Suprapubic skin (tissue), 4 donors: ENCODE measurements around the gene ASB10. TPM values are rescaled to one million over a fixed set of nuclear protein-coding genes. Genes with fewer than 3 reads are reported as not detected.

Experiments used
- DNase-seq, 2 donors: peaks; one replicate each; pipeline ENCODE4 v3.0.0-alpha.2; 2019; ENCODE audit warnings: low spot score in 2 of 2
- H3K27ac ChIP-seq: fragments of 200-600 bp; sonication (generic); one replicate; pipeline ENCODE4 v1.5.1; 2019
- H3K27me3 ChIP-seq: fragments of 200-600 bp; sonication (generic); one replicate; pipeline ENCODE4 v1.5.1; 2019
- H3K36me3 ChIP-seq: fragments of 200-600 bp; sonication (generic); one replicate; pipeline ENCODE4 v1.5.1; 2019
- H3K4me1 ChIP-seq: fragments of 200-600 bp; sonication (generic); one replicate; pipeline ENCODE4 v1.5.1; 2019
- H3K4me3 ChIP-seq: fragments of 200-600 bp; sonication (generic); one replicate; pipeline ENCODE4 v1.5.1; 2019; ENCODE audit warnings: mild to moderate bottlenecking
- H3K9me3 ChIP-seq: fragments of 200-600 bp; sonication (generic); one replicate; pipeline ENCODE4 v1.5.1; 2019
- CTCF ChIP-seq, 2 donors: fragments of 200-600 bp in 1 of 2; fragments of 450-650 bp in 1 of 2; sonication (generic) in 1 of 2; IDR thresholded peaks; one replicate each; pipeline ENCODE4 v1.5.1; 2016 to 2019; ENCODE audit warnings: antibody characterized with exemption in 2 of 2, mild to moderate bottlenecking in 1 of 2, moderate library complexity in 1 of 2
- EP300 ChIP-seq: sonication (generic); formaldehyde crosslinking; IDR thresholded peaks from one replicate; pipeline ENCODE4 v1.6.1; 2017; ENCODE audit warnings: antibody characterized with exemption
- POLR2A ChIP-seq, 2 donors: fragments of 450-650 bp; IDR thresholded peaks; one replicate each; pipeline ENCODE4 v1.6.1; 2017; ENCODE audit warnings: antibody characterized with exemption in 2 of 2, mild to moderate bottlenecking in 2 of 2, moderate library complexity in 2 of 2
- POLR2AphosphoS5 ChIP-seq, 3 donors: sonication (generic); formaldehyde crosslinking; IDR thresholded peaks; one replicate each; pipeline ENCODE4 v1.6.1; 2017; ENCODE audit warnings: antibody characterized with exemption in 3 of 3
- WGBS: methylation state at CpG from one replicate; pipeline ENCODE4 v1.1.5; 2018; 5-methylcytosine and 5-hydroxymethylcytosine counted together
- total RNA-seq, 4 donors: library from RNA; depleted of rRNA; stranded (reverse); fragments of >200 nt; gene quantifications; one replicate each; pipeline ENCODE4 v1.1.0, GENCODE V29; 2016

ASB10 gene
- total RNA-seq, 4 donors from 2014 or later = not detected

- H3K4me1 ChIP-seq = peaks cover 31% of the 10 kb centered on the region
- no peaks in the 10 kb centered on the region for H3K9me3 ChIP-seq
- no peak overlapping the region for H3K27ac ChIP-seq
- no peaks in the 10 kb centered on the region for H3K27me3 ChIP-seq
- peaks cover 79% of the 10 kb centered on the region for H3K36me3 ChIP-seq
- WGBS = 82% methylated on average over 8 of the region's 8 CpGs
- DNase-seq = no peak
- TF ChIP-seq POLR2A (IDR thresholded peaks at IDR 0.05) = no peak
- no peak for TF ChIP-seq POLR2AphosphoS5 (IDR thresholded peaks at IDR 0.05)
- TF ChIP-seq CTCF (IDR thresholded peaks at IDR 0.05) = no peak
- no peak for TF ChIP-seq EP300
- no peak overlapping the region for H3K4me3 ChIP-seq
Measured at GRCh38 chr7:151128716-151129115, 58.3 kb downstream of the ASB10 start.

GRCh38 chr7:151128144-151128543 is 58.9 kb downstream of the ASB10 start:
- no peaks in the 10 kb centered on the region for H3K27me3 ChIP-seq
- H3K4me1 ChIP-seq = peaks cover 31% of the 10 kb centered on the region
- WGBS = 84% methylated on average over 14 of the region's 14 CpGs

DNA sequence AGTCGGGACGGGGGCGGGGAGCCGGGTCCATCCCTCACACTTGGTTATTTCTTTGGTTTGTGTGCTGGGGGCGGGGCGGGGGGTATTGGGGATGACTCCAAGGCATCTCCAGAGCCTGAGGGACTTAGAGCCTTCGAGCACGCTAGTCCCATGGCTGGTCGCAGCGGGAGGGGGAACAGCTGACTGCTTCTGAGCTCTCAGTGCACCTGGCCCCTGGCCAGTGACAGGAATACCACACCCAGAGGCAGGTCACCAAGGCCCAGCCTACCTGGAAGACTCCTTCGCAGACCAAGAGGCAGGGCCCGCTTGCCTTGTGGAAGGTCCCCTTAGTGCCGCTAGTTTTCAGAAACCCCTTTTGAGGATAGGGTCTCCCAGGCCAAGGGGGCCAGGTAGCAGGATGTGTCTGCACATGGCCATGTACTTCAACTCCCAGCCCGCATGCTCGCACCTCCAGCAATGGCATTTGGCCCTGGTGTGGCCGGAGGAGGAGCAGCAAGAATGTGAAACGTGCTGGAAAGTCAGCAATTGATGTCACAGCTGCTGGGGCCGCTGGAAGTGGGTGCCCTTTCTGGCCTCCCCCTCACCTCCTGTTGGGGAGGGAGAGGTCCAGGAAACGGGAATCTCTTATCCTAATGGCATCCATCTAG is 60.4 kb downstream of the ASB10 start:
- DNase-seq = no peak
- H3K4me1 ChIP-seq = peaks cover 31% of the 10 kb centered on the region
- H3K9me3 ChIP-seq = no peaks in the 10 kb centered on the region
- H3K36me3 ChIP-seq = peaks cover 78% of the 10 kb centered on the region
- no peaks in the 10 kb centered on the region for H3K27me3 ChIP-seq
- TF ChIP-seq POLR2AphosphoS5 (IDR thresholded peaks at IDR 0.05) (no peak), POLR2A (IDR thresholded peaks at IDR 0.05) (no peak), EP300 (no peak), CTCF (IDR thresholded peaks at IDR 0.05) (no peak)
- 56% methylated on average over 17 of the region's 19 CpGs for WGBS
- peak overlapping the region; percentile 49 for H3K27ac ChIP-seq
- no peak overlapping the region for H3K4me3 ChIP-seq

More at GRCh38 chr7:151128144-151128543, 58.9 kb downstream of the ASB10 start:
- Histone ChIP-seq H3K4me3 (no peak overlapping the region), H3K9me3 (no peaks in the 10 kb centered on the region), H3K36me3 (peaks cover 78% of the 10 kb centered on the region), H3K27ac (no peak overlapping the region)
- no peak for TF ChIP-seq POLR2AphosphoS5 (IDR thresholded peaks at IDR 0.05)
- no peak for TF ChIP-seq CTCF (IDR thresholded peaks at IDR 0.05)
- TF ChIP-seq POLR2A (IDR thresholded peaks at IDR 0.05) = no peak
- TF ChIP-seq EP300 = no peak
- no peak for DNase-seq

- Histone ChIP-seq H3K9me3 (no peaks in the 10 kb centered on the region), H3K36me3 (peaks cover 78% of the 10 kb centered on the region), H3K4me1 (peaks cover 31% of the 10 kb centered on the region), H3K27me3 (no peaks in the 10 kb centered on the region), H3K4me3 (peak overlapping the region; percentile 47), H3K27ac (peak overlapping the region; percentile 49)
- TF ChIP-seq CTCF (IDR thresholded peaks at IDR 0.05) = no peak
- TF ChIP-seq POLR2AphosphoS5 (IDR thresholded peaks at IDR 0.05) = no peak
- TF ChIP-seq POLR2A (IDR thresholded peaks at IDR 0.05) = no peak
- TF ChIP-seq EP300 = no peak
- 28% methylated on average over 27 of the region's 58 CpGs for WGBS
- DNase-seq = no peak
Measured at GRCh38 chr7:151125846-151126481, 61.1 kb downstream of the ASB10 start.

Other genes starting within 250 kb of the ASB10 start
- under 1 TPM in 1 of 4 donors, not detected in 3; 0.70 TPM for gene KCNH2, start 208.9 kb downstream of the ASB10 start, total RNA-seq
- gene NOS3, start 196.2 kb downstream of the ASB10 start, total RNA-seq = 10 to 100 TPM in 1 of 4 donors, 1 to 10 TPM in 3; 2.6 to 10.9 (median 6.8) TPM
- 100 to 1,000 TPM in 2 of 4 donors, 10 to 100 TPM in 2; 27.0 to 195 (median 122) TPM for gene ATG9B, start 162.8 kb downstream of the ASB10 start, total RNA-seq
- gene ABCB8, start 158.8 kb downstream of the ASB10 start, total RNA-seq = 10 to 100 TPM; 29.5 to 42.3 (median 31.9) TPM
- 1 to 10 TPM; 2.6 to 8.7 (median 4.1) TPM for gene ASIC3, start 138.7 kb downstream of the ASB10 start, total RNA-seq
- gene CDK5, start 129.4 kb downstream of the ASB10 start, total RNA-seq = 10 to 100 TPM in 3 of 4 donors, 1 to 10 TPM in 1; 7.7 to 14.7 (median 13.4) TPM
- 10 to 100 TPM; 31.9 to 78.7 (median 59.7) TPM for gene SLC4A2, start 127.7 kb downstream of the ASB10 start, total RNA-seq
- gene FASTK, start 106.4 kb downstream of the ASB10 start, total RNA-seq = 100 to 1,000 TPM in 2 of 4 donors, 10 to 100 TPM in 2; 76.8 to 102 (median 90.9) TPM
- gene TMUB1, start 103.8 kb downstream of the ASB10 start, total RNA-seq = 10 to 100 TPM; 32.5 to 50.3 (median 45.7) TPM
- gene AGAP3, start 100.8 kb downstream of the ASB10 start, total RNA-seq = 100 to 1,000 TPM; 126 to 162 (median 134) TPM
- gene GBX1, start 19.6 kb downstream of the ASB10 start, total RNA-seq = not detected
- gene H2BK1, start 23.2 kb upstream of the ASB10 start, total RNA-seq = not detected
- gene ABCF2, start 40.0 kb upstream of the ASB10 start, total RNA-seq = 10 to 100 TPM; 25.3 to 96.5 (median 40.1) TPM
- gene CHPF2, start 45.2 kb upstream of the ASB10 start, total RNA-seq = 10 to 100 TPM; 21.5 to 28.6 (median 25.4) TPM
- gene SMARCD3, start 61.4 kb upstream of the ASB10 start, total RNA-seq = 10 to 100 TPM in 2 of 4 donors, 1 to 10 TPM in 2; 9.6 to 15.8 (median 10.9) TPM
- 10 to 100 TPM; 39.3 to 70.8 (median 41.7) TPM for gene NUB1, start 154.6 kb upstream of the ASB10 start, total RNA-seq
- gene WDR86, start 222.8 kb upstream of the ASB10 start, total RNA-seq = 1 to 10 TPM in 2 of 4 donors, under 1 TPM in 1, not detected in 1; 0.81 to 2.8 (median 1.4) TPM